ENCODE results near the gene EVL. TPM values are rescaled to one million over a fixed set of nuclear protein-coding genes. Genes with fewer than 3 reads are reported as not detected.

EVL gene
- polyA plus RNA-seq, 2 of the 4 experiments (the other 2 are of a cell fraction): 14.8 to 32.9 TPM

DNA sequence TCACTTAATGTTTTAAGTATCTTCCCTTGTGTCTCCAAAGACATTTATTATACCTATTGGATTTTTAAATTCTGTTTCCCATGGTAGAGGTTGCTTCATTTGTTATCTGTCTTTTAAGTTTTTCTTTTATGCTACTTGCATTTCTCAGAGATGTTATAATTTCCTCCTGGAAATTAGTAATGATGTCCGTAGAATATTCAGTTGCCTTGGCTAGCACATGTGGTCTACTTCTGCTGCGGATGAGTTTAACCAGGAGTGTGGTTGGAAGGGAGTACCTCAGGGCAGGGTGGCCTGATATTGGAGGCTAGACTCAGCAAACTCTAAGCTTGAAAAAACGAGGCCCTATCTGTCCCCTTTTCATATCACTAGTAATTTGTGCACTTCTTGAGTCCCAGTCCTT is 8.8 kb upstream of the EVL start (continued):
- TF ChIP-seq, protein P1, sequence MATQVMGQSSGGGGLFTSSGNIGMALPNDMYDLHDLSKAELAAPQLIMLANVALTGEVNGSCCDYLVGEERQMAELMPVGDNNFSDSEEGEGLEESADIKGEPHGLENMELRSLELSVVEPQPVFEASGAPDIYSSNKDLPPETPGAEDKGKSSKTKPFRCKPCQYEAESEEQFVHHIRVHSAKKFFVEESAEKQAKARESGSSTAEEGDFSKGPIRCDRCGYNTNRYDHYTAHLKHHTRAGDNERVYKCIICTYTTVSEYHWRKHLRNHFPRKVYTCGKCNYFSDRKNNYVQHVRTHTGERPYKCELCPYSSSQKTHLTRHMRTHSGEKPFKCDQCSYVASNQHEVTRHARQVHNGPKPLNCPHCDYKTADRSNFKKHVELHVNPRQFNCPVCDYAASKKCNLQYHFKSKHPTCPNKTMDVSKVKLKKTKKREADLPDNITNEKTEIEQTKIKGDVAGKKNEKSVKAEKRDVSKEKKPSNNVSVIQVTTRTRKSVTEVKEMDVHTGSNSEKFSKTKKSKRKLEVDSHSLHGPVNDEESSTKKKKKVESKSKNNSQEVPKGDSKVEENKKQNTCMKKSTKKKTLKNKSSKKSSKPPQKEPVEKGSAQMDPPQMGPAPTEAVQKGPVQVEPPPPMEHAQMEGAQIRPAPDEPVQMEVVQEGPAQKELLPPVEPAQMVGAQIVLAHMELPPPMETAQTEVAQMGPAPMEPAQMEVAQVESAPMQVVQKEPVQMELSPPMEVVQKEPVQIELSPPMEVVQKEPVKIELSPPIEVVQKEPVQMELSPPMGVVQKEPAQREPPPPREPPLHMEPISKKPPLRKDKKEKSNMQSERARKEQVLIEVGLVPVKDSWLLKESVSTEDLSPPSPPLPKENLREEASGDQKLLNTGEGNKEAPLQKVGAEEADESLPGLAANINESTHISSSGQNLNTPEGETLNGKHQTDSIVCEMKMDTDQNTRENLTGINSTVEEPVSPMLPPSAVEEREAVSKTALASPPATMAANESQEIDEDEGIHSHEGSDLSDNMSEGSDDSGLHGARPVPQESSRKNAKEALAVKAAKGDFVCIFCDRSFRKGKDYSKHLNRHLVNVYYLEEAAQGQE (IDR thresholded peaks at IDR 0.05): no peak

DNA sequence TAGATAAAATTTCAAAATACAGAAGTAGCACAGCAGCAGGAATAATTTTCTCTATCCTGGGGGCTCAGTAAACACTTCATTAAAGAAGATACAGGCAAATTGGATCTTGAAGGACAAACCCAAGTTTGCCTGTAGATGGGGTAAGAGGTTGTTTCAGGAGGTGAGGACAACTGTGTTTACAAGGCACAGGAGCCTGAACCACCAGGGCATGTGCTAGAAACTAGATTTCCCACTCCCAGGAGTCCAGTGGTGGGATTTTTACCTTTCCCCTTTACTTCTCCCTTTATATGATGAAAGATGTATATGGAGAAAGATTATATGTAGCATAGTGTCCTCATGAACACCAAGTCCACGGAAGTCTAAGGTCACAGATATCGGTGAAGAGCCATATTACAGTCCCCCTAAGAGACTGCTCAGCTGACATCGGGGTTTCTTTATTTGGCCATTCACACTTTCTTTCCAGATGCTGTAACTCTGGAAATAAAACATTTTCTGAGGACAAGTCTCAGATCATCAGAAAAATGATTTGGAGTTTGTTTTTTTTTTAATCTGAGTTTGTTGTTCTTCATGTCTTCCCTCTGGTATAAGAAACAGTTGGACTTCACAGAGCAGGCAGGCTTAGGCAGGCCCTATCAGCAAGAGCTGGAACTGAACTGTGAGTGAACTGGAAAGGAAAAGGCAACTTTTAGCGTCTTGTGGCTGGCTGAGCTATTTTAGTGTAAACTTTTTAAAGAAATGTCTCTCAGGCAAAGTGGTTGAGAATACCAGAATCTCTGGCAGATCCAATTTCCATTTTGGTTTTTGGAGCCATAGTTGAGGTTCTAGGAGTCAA is 8.0 kb upstream of the EVL start:
- Histone ChIP-seq H3K27ac (no peak overlapping the region), H3K4me1 (no peaks in the 10 kb centered on the region), H3K9me3 (no peaks in the 10 kb centered on the region), H3K4me2 (no peak overlapping the region), H3K4me3 (no peak overlapping the region)
- ChIA-PET POLR2A (no interaction called here), CTCF (interaction anchor here (0.7 to 4.2 kb wide), 6 partner anchors 8 to 75 kb away, joined by 3 to 19 read pairs (median 3); partner anchors contain the start of gene EVL)
- ATAC-seq: peak; percentile 64 to 66; a peak in 4 of 6 replicates
- TF ChIP-seq RAD21 (conservative IDR thresholded peaks at IDR 0.05 in 1 of 2, IDR thresholded peaks at IDR 0.05 in 1 of 2): peak; percentile 25 to 39; a peak in 3 of 5 replicates
- no peak for TF ChIP-seq CHD2 (IDR thresholded peaks at IDR 0.05; ENCODE audit: low read length, partially characterized antibody)
- no peak for TF ChIP-seq CHD4 (IDR thresholded peaks at IDR 0.05; ENCODE audit: borderline replicate concordance)
- TF ChIP-seq, protein P2, sequence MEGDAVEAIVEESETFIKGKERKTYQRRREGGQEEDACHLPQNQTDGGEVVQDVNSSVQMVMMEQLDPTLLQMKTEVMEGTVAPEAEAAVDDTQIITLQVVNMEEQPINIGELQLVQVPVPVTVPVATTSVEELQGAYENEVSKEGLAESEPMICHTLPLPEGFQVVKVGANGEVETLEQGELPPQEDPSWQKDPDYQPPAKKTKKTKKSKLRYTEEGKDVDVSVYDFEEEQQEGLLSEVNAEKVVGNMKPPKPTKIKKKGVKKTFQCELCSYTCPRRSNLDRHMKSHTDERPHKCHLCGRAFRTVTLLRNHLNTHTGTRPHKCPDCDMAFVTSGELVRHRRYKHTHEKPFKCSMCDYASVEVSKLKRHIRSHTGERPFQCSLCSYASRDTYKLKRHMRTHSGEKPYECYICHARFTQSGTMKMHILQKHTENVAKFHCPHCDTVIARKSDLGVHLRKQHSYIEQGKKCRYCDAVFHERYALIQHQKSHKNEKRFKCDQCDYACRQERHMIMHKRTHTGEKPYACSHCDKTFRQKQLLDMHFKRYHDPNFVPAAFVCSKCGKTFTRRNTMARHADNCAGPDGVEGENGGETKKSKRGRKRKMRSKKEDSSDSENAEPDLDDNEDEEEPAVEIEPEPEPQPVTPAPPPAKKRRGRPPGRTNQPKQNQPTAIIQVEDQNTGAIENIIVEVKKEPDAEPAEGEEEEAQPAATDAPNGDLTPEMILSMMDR (IDR thresholded peaks at IDR 0.05): peak; percentile 11; the same call in 1 of the 3 replicates
- TF ChIP-seq, protein P3, sequence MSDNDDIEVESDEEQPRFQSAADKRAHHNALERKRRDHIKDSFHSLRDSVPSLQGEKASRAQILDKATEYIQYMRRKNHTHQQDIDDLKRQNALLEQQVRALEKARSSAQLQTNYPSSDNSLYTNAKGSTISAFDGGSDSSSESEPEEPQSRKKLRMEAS (IDR thresholded peaks at IDR 0.05): no peak
- DNase-seq (ENCODE audit: low read depth in 1 of 2, low spot score in 1 of 2): peak; percentile 23 to 28
- no peak for FAIRE-seq
- 92% methylated on average over 4 of the region's 4 CpGs for WGBS (ENCODE audit: missing lambda C conversion rate)

DNA sequence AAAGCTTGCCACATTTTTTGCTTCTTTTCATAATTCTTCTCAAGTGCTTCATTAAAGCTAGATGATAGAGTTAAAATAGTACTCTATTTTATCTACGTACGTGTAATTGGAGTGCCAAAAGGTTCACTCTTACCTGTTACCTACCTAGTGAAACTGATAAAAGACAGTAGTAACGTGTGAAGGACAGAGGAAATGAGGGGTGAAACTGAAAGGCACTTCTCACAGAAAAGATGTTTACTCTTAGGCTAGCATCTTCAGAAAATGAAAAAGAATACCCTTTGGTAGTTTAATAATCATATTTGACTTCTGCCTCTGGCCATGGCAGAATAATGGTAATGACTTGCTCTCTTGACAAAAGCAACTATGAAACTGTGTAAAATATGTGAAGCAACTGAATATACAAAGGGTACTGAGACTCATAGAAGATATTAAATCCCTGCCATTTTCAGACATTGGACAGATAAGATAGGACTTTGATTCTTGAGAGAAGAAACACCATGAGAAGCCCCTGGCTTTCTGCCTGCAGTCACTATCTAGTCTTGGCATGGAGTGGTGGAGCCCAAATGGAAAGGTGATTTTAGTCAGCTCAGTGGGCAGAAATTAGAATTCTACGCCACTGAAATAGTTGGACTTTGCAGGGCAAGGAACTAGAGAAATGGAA is 6.3 kb upstream of the EVL start:
- Histone ChIP-seq H3K9me3 (no peaks in the 10 kb centered on the region), H3K4me2 (no peak overlapping the region), H3K4me1 (no peaks in the 10 kb centered on the region), H3K4me3 (no peak overlapping the region), H3K27ac (no peak overlapping the region)
- TF ChIP-seq, protein P4, sequence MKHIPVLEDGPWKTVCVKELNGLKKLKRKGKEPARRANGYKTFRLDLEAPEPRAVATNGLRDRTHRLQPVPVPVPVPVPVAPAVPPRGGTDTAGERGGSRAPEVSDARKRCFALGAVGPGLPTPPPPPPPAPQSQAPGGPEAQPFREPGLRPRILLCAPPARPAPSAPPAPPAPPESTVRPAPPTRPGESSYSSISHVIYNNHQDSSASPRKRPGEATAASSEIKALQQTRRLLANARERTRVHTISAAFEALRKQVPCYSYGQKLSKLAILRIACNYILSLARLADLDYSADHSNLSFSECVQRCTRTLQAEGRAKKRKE (CRISPR knock-in tag; IDR thresholded peaks at IDR 0.05; ENCODE audit: low read depth): no peak
- no peak for TF ChIP-seq CBX2 (IDR thresholded peaks at IDR 0.05; ENCODE audit: borderline replicate concordance, low read depth)
- TF ChIP-seq RARB (CRISPR knock-in tag; IDR thresholded peaks at IDR 0.05): no peak
- no peak for TF ChIP-seq MYC (IDR thresholded peaks at IDR 0.05; ENCODE audit: borderline replicate concordance, low read length)
- TF ChIP-seq ESRRA (IDR thresholded peaks at IDR 0.05; ENCODE audit: borderline replicate concordance, low read length): no peak
- TF ChIP-seq HDAC2 (IDR thresholded peaks at IDR 0.05): no peak
- no peak for TF ChIP-seq RCOR1 (IDR thresholded peaks at IDR 0.05; ENCODE audit: low read depth, low read length)
- ChIA-PET POLR2A (no interaction called here), CTCF (interaction anchor here (1.0 to 1.8 kb wide), 3 partner anchors 19 to 62 kb away, joined by 3 to 5 read pairs (median 3); no protein-coding TSS in a partner anchor)
- no peak for FAIRE-seq
- ATAC-seq: no peak
- WGBS (ENCODE audit: missing lambda C conversion rate): 90% methylated on average over 4 of the region's 4 CpGs
- no peak for DNase-seq (ENCODE audit: low read depth in 1 of 2, low spot score in 1 of 2)
